Measurements from ENCODE around the gene SDHC.
A peak's percentile ranks its signal among the peaks of the same experiment; 100 is the strongest.
"Not testable (repeated sequence)": the region's sequence is repeated elsewhere in the genome, so short reads cannot be mapped to it uniquely, and the experiment has no call there.

Gene SDHC

DNA sequence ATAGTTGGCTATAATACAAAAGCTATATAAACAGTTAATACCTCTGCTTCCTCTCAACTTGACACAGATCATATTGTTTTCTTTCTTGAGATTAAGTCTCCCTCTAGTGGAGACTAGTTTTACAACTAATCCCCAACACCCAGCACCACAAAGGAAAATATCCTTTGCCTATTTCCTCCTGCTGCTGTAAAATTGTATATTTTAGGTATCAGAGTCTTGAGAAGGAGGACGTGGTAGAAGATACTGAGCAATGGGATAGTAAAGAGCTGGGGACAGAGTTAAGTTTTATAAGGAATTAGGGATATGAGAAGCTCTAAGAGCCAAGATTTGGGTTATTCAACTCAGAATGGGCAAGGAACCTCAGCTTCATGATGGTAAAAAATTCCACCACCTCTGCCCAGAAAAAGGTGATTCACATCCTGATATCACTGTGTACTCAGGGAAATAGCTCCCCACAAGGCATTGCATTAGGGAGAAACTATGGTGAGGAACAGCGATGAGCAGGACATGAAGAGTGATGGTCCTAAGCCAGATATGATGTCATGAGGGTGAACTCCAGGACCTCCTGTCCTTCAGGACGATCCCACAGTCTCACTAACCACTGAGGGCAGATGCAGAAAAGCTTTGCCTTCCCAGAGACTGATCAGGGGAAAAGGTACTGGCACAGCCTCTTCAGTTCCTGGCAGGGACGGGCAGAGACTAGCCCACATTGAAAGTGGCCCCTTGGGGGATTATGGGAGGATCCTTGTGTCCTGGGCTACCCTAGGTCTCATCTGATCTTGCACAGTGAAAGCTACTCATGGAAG is 68.2 kb downstream of the SDHC start:
- Histone ChIP-seq H3K4me1 (ENCODE audit: control insufficient read depth, insufficient read depth, low read length, poor library complexity, severe bottlenecking) (no peaks in the 10 kb centered on the region), H3K9me3 (ENCODE audit: control insufficient read depth, low read length) (no peaks in the 10 kb centered on the region), H3K36me3 (ENCODE audit: control insufficient read depth, insufficient read depth, low read length) (no peaks in the 10 kb centered on the region), H3K4me3 (ENCODE audit: extremely low read depth, insufficient read depth, low read length, poor library complexity, severe bottlenecking) (no peak overlapping the region), H3K27ac (ENCODE audit: low read depth, low read length, severe bottlenecking) (no peak overlapping the region)
- WGBS, 2 experiments (ENCODE audit: insufficient coverage in 2 of 2): 62 to 63% methylated on average over 3 to 4 of the region's 4 CpGs

GRCh38 chr1:161388639-161389038 is 74.5 kb downstream of the SDHC start:
- H3K36me3 ChIP-seq (ENCODE audit: control insufficient read depth, insufficient read depth, low read length): no peaks in the 10 kb centered on the region
- WGBS, 2 experiments (ENCODE audit: insufficient coverage in 2 of 2): 83 to 100% methylated on average over 1 to 3 of the region's 3 CpGs

DNA sequence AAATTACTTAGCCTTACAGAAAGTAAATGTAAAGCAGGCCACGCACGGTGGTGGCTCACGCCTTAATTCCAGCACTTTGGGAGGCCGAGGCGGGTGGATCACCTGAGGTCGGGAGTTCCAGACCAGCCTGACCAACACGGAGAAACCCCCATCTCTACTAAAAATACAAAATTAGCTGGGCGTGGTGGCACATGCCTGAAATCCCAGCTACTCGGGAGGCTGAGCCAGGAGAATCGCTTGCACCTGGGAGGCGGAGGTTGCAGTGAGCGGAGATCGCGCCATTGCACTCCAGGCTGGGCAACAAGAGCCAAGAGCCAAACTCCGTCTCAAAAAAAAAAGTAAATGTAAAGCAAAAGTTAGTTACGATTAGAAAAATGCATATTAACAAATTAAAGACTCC is 75.0 kb downstream of the SDHC start:
- H3K36me3 ChIP-seq (ENCODE audit: control insufficient read depth, insufficient read depth, low read length); H3K4me1 ChIP-seq (ENCODE audit: control insufficient read depth, insufficient read depth, low read length, poor library complexity, severe bottlenecking); H3K9me3 ChIP-seq (ENCODE audit: control insufficient read depth, low read length): not testable (repeated sequence)
- Histone ChIP-seq H3K27ac (ENCODE audit: low read depth, low read length, severe bottlenecking) (peak overlapping the region; percentile 89), H3K4me3 (ENCODE audit: extremely low read depth, insufficient read depth, low read length, poor library complexity, severe bottlenecking) (peak overlapping the region; percentile 56)
- 84 to 89% methylated on average over 12 to 13 of the region's 16 CpGs for WGBS, 2 experiments (ENCODE audit: insufficient coverage in 2 of 2)

More at GRCh38 chr1:161388639-161389038, 74.5 kb downstream of the SDHC start:
- Histone ChIP-seq H3K4me3 (ENCODE audit: extremely low read depth, insufficient read depth, low read length, poor library complexity, severe bottlenecking) (no peak overlapping the region), H3K27ac (ENCODE audit: low read depth, low read length, severe bottlenecking) (no peak overlapping the region), H3K4me1 (ENCODE audit: control insufficient read depth, insufficient read depth, low read length, poor library complexity, severe bottlenecking) (no peaks in the 10 kb centered on the region), H3K9me3 (ENCODE audit: control insufficient read depth, low read length) (no peaks in the 10 kb centered on the region)

- Histone ChIP-seq H3K4me1 (ENCODE audit: control insufficient read depth, insufficient read depth, low read length, poor library complexity, severe bottlenecking) (no peaks in the 10 kb centered on the region), H3K9me3 (ENCODE audit: control insufficient read depth, low read length) (no peaks in the 10 kb centered on the region), H3K36me3 (ENCODE audit: control insufficient read depth, insufficient read depth, low read length) (no peaks in the 10 kb centered on the region), H3K27ac (ENCODE audit: low read depth, low read length, severe bottlenecking) (peak overlapping the region; percentile 89), H3K4me3 (ENCODE audit: extremely low read depth, insufficient read depth, low read length, poor library complexity, severe bottlenecking) (peak overlapping the region; percentile 56)
- WGBS, 2 experiments (ENCODE audit: insufficient coverage in 2 of 2): 0% methylated on average over 36 to 55 of the region's 79 CpGs
These were observed 75.7 kb downstream of the SDHC start for GRCh38 chr1:161389691-161390558.

DNA sequence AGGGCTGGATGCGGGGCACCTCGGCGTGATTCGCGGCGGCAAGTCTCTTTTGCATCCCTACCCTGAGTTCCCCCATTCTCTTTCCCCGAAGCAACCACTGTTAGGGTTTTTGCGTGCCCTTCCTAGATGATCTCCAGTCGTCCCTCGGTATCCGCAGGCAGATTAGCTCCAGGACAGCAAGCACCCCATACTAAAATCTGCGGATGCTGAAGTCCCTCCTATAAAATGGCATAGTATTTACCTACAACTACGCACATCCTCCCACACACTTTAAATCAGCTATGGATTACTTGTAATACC is 76.3 kb downstream of the SDHC start:
- H3K4me1 ChIP-seq (ENCODE audit: control insufficient read depth, insufficient read depth, low read length, poor library complexity, severe bottlenecking): no peaks in the 10 kb centered on the region
- H3K9me3 ChIP-seq (ENCODE audit: control insufficient read depth, low read length): no peaks in the 10 kb centered on the region
- WGBS, 2 experiments (ENCODE audit: insufficient coverage in 2 of 2): 2 to 3% methylated on average over 11 of the region's 13 CpGs
- peak overlapping the region; percentile 56 for H3K4me3 ChIP-seq (ENCODE audit: extremely low read depth, insufficient read depth, low read length, poor library complexity, severe bottlenecking)
- no peaks in the 10 kb centered on the region for H3K36me3 ChIP-seq (ENCODE audit: control insufficient read depth, insufficient read depth, low read length)
- peak overlapping the region; percentile 50 for H3K27ac ChIP-seq (ENCODE audit: low read depth, low read length, severe bottlenecking)

- not testable (repeated sequence) for H3K4me1 ChIP-seq (ENCODE audit: control insufficient read depth, insufficient read depth, low read length, poor library complexity, severe bottlenecking); H3K9me3 ChIP-seq (ENCODE audit: control insufficient read depth, low read length); H3K27ac ChIP-seq (ENCODE audit: low read depth, low read length, severe bottlenecking); H3K36me3 ChIP-seq (ENCODE audit: control insufficient read depth, insufficient read depth, low read length); H3K4me3 ChIP-seq (ENCODE audit: extremely low read depth, insufficient read depth, low read length, poor library complexity, severe bottlenecking)
- 93 to 95% methylated on average over 2 to 5 of the region's 7 CpGs for WGBS, 2 experiments (ENCODE audit: insufficient coverage in 2 of 2)
These were observed 77.0 kb downstream of the SDHC start for GRCh38 chr1:161391136-161391535.

GRCh38 chr1:161391611-161392010 is 77.4 kb downstream of the SDHC start:
- Histone ChIP-seq H3K4me3 (ENCODE audit: extremely low read depth, insufficient read depth, low read length, poor library complexity, severe bottlenecking) (no peak overlapping the region), H3K4me1 (ENCODE audit: control insufficient read depth, insufficient read depth, low read length, poor library complexity, severe bottlenecking) (no peaks in the 10 kb centered on the region), H3K36me3 (ENCODE audit: control insufficient read depth, insufficient read depth, low read length) (no peaks in the 10 kb centered on the region), H3K9me3 (ENCODE audit: control insufficient read depth, low read length) (no peaks in the 10 kb centered on the region), H3K27ac (ENCODE audit: low read depth, low read length, severe bottlenecking) (no peak overlapping the region)
- 95 to 97% methylated on average over 6 to 7 of the region's 8 CpGs for WGBS, 2 experiments (ENCODE audit: insufficient coverage in 2 of 2)

DNA sequence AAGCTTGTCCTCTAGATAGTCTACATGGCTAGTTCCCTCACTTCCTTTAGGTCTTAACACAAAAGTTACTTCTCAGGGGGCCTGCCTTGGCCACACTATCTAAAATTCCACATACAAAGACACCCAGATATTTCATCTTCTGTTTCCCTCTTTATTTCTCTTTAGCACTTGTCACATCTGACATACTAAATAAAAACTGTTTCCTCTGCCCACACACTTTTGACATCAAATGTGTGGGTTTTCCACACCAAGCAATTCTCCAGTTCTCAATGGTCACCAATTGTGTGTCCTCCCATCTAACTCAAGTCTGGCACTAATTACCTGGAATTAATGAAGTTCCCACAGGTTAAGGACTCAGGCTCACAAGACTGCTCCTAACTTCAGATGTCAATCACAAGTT is 79.0 kb downstream of the SDHC start:
- H3K4me1 ChIP-seq (ENCODE audit: control insufficient read depth, insufficient read depth, low read length, poor library complexity, severe bottlenecking): no peaks in the 10 kb centered on the region

GRCh38 chr1:161397038-161397437 is 82.9 kb downstream of the SDHC start:
- WGBS, 2 experiments (ENCODE audit: insufficient coverage in 2 of 2): 96 to 98% methylated on average over 7 to 8 of the region's 8 CpGs
- H3K27ac ChIP-seq (ENCODE audit: low read depth, low read length, severe bottlenecking); H3K36me3 ChIP-seq (ENCODE audit: control insufficient read depth, insufficient read depth, low read length); H3K9me3 ChIP-seq (ENCODE audit: control insufficient read depth, low read length); H3K4me3 ChIP-seq (ENCODE audit: extremely low read depth, insufficient read depth, low read length, poor library complexity, severe bottlenecking); H3K4me1 ChIP-seq (ENCODE audit: control insufficient read depth, insufficient read depth, low read length, poor library complexity, severe bottlenecking): not testable (repeated sequence)

More for the DNA sequence above, 79.0 kb downstream of the SDHC start:
- Histone ChIP-seq H3K4me3 (ENCODE audit: extremely low read depth, insufficient read depth, low read length, poor library complexity, severe bottlenecking) (no peak overlapping the region), H3K36me3 (ENCODE audit: control insufficient read depth, insufficient read depth, low read length) (no peaks in the 10 kb centered on the region), H3K27ac (ENCODE audit: low read depth, low read length, severe bottlenecking) (no peak overlapping the region), H3K9me3 (ENCODE audit: control insufficient read depth, low read length) (no peaks in the 10 kb centered on the region)

DNA sequence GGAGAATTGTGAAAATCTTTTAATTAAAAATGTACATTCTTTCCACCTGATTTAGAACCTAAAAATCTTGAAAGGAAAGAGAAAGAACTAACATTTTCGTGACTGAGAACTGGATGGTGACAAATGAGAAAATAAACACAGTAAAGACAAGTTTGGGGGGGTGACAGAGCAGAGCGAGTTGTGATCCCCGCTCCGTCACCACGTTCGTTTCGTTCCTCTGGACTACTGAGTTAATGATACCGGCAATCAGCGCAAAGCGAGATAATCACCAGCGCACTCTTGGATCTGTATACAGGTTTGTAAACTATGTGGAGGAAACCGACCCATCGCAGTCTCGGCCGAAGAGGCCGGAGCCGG is 84.7 kb downstream of the SDHC start:
- 58 to 61% methylated on average over 15 to 17 of the region's 17 CpGs for WGBS, 2 experiments (ENCODE audit: insufficient coverage in 2 of 2)
- H3K4me3 ChIP-seq (ENCODE audit: extremely low read depth, insufficient read depth, low read length, poor library complexity, severe bottlenecking): peak overlapping the region; percentile 75
- peak overlapping the region; percentile 100 for H3K27ac ChIP-seq (ENCODE audit: low read depth, low read length, severe bottlenecking)
- H3K36me3 ChIP-seq (ENCODE audit: control insufficient read depth, insufficient read depth, low read length): no peaks in the 10 kb centered on the region
- H3K9me3 ChIP-seq (ENCODE audit: control insufficient read depth, low read length): no peaks in the 10 kb centered on the region
- no peaks in the 10 kb centered on the region for H3K4me1 ChIP-seq (ENCODE audit: control insufficient read depth, insufficient read depth, low read length, poor library complexity, severe bottlenecking)

Measured in mesodermal cell (in vitro differentiated cells).